Stomach (tissue), 4 donors: ENCODE measurements around the gene FBN2.

ENCODE experiments used
- POLR2AphosphoS5 ChIP-seq, 3 donors: sonication (generic); formaldehyde crosslinking; IDR thresholded peaks; one replicate each; pipeline ENCODE4 v1.6.1; 2016; ENCODE audit warnings: antibody characterized with exemption in 3 of 3
- TF ChIP-seq, protein P1 (sequence below), 7 experiments: fragments of 450-650 bp in 4 of 7; fragments of 200-600 bp in 3 of 7; sonication (generic) in 3 of 7; IDR thresholded peaks; one replicate each; pipeline ENCODE4 v1.5.1; 2016 to 2019; ENCODE audit warnings: antibody characterized with exemption in 7 of 7, control low read depth in 2 of 7, mild to moderate bottlenecking in 1 of 7

DNA sequence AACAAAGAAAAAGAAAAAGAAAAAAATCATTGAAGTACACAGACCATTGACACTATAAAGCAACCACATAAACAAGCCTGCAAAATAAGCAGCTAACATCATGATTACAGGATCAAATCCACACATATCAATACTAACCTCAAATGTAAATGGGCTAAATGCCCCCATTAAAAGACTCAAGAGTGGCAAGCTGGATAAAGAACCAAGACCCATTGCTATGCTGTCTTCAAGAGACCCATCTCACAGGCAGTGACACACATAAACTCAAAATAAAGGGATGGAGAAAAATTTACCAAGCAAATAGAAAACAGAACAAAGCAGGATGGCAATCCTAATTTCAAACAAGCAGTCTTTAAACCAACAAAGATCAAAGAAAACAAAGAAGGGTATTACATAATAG, 15.7 kb upstream of the FBN2 start:
- TF ChIP-seq, protein P1, sequence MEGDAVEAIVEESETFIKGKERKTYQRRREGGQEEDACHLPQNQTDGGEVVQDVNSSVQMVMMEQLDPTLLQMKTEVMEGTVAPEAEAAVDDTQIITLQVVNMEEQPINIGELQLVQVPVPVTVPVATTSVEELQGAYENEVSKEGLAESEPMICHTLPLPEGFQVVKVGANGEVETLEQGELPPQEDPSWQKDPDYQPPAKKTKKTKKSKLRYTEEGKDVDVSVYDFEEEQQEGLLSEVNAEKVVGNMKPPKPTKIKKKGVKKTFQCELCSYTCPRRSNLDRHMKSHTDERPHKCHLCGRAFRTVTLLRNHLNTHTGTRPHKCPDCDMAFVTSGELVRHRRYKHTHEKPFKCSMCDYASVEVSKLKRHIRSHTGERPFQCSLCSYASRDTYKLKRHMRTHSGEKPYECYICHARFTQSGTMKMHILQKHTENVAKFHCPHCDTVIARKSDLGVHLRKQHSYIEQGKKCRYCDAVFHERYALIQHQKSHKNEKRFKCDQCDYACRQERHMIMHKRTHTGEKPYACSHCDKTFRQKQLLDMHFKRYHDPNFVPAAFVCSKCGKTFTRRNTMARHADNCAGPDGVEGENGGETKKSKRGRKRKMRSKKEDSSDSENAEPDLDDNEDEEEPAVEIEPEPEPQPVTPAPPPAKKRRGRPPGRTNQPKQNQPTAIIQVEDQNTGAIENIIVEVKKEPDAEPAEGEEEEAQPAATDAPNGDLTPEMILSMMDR (IDR thresholded peaks at IDR 0.05) = no peak
- TF ChIP-seq POLR2AphosphoS5 (IDR thresholded peaks at IDR 0.05) = no peak
